Testis (tissue), 2 donors: ENCODE data around the gene KNL1.

Source experiments
- CTCF ChIP-seq, 3 experiments: fragments of 450-650 bp in 2 of 3; fragments of 200-600 bp in 1 of 3; sonication (generic) in 1 of 3; IDR thresholded peaks; one replicate each; pipeline ENCODE4 v1.5.1; 2016 to 2019; ENCODE audit warnings: antibody characterized with exemption in 3 of 3, mild to moderate bottlenecking in 2 of 3, moderate library complexity in 1 of 3
- POLR2A ChIP-seq: fragments of 450-650 bp; IDR thresholded peaks from one replicate; pipeline ENCODE4 v1.6.1; 2017; ENCODE audit warnings: antibody characterized with exemption, mild to moderate bottlenecking, moderate library complexity

GRCh38 chr15:40584191-40584590 lies 9.9 kb upstream of the KNL1 start:
- no peak for TF ChIP-seq POLR2A
- no peak for TF ChIP-seq CTCF (IDR thresholded peaks at IDR 0.05)
